CD4-positive, alpha-beta T cell treated with Interleukin-1 beta for 1 hour (primary cell): Measurements from ENCODE around the gene UBA7.
"Not testable (repeated sequence)": the region's sequence is repeated elsewhere in the genome, so short reads cannot be mapped to it uniquely, and the experiment has no call there.

Experiments used
- DNase-seq, 2 donors: peaks; one replicate each; pipeline ENCODE4 v3.0.0-alpha.2; 2020 to 2022

The UBA7 gene

GRCh38 chr3:49781415-49782199 lies 32.1 kb downstream of the UBA7 start:
- DNase-seq, result no peak

GRCh38 chr3:49780975-49781365 lies 32.8 kb downstream of the UBA7 start:
- DNase-seq, result not testable (repeated sequence)

- no peak for DNase-seq
These were observed 33.4 kb downstream of the UBA7 start for GRCh38 chr3:49780080-49780974.

GRCh38 chr3:49779358-49780079 lies 34.2 kb downstream of the UBA7 start:
- no peak for DNase-seq

- not testable (repeated sequence) for DNase-seq
These were observed 37.7 kb downstream of the UBA7 start for GRCh38 chr3:49776101-49776500.

- DNase-seq, result no peak
These were observed 38.2 kb downstream of the UBA7 start for GRCh38 chr3:49775538-49775937.

GRCh38 chr3:49772703-49773102 lies 41.0 kb downstream of the UBA7 start:
- no peak for DNase-seq

- no peak for DNase-seq
These were observed 42.3 kb downstream of the UBA7 start for GRCh38 chr3:49771340-49771938.

GRCh38 chr3:49769926-49770325 lies 43.8 kb downstream of the UBA7 start:
- no peak for DNase-seq

- no peak for DNase-seq
These were observed 44.4 kb downstream of the UBA7 start for GRCh38 chr3:49769286-49769915.

GRCh38 chr3:49763981-49764380 lies 49.8 kb downstream of the UBA7 start:
- DNase-seq, result no peak

GRCh38 chr3:49761661-49762060 lies 52.1 kb downstream of the UBA7 start:
- no peak for DNase-seq

GRCh38 chr3:49759226-49759625 lies 54.5 kb downstream of the UBA7 start:
- no peak for DNase-seq

GRCh38 chr3:49757197-49757596 lies 56.6 kb downstream of the UBA7 start:
- DNase-seq, result no peak

- no peak for DNase-seq
These were observed 57.7 kb downstream of the UBA7 start for GRCh38 chr3:49756036-49756435.
